ENCODE data around the gene SRPK2.
A peak's percentile ranks its signal among the peaks of the same experiment; 100 is the strongest.
"Not testable (repeated sequence)": the region's sequence is repeated elsewhere in the genome, so short reads cannot be mapped to it uniquely, and the experiment has no call there.

SRPK2 gene

DNA sequence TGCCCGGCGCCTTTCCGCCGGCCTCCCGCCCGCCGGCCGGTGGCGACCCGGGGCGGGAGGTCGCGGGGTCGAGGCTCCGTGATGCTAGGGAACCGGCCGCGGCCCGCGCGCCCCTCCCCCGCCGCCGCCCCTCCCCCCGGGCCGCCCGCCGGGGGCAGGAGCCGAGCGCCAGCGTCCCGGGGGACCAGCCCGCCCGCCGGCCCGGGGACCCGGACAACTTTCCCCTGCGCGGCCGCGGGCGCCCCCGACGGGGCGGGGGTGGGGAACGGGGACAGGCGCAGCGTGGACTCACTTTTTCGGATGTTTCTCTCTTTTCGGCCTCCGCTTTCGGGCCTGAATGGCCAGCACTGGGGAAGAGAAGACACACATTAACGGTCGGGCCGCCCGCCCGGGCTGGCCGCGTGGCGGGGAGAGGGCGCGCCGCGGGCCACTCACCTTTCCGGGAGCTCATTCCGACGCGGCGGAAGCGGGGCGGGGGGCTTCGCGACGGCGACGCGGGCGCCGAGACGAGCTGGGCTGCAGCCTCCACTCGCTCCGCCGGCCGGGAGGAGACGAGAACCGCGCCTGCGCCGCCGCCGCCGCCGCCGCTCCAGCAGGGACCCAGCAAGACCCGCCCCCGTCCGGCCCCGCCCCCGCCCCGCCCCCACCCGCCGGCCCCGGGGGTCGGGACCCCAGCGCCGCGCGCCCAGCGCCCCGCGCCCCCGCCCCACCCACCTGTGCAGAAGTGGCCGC lies at the start of gene SRPK2:
Gene SRPK2, minus strand, starts transcription at position 566 of the 732 bp plus-strand sequence.
- DNase-seq (ENCODE audit: low read depth), result peak; percentile 61

- no peak for DNase-seq (ENCODE audit: low read depth)
Observed at GRCh38 chr7:105438254-105438653, 49.5 kb upstream of the SRPK2 start.

- not testable (repeated sequence) for DNase-seq (ENCODE audit: low read depth)
Observed at GRCh38 chr7:105437356-105437755, 48.6 kb upstream of the SRPK2 start.

- peak; percentile 28 for DNase-seq (ENCODE audit: low read depth)
Observed at GRCh38 chr7:105429746-105430612, 41.3 kb upstream of the SRPK2 start.

GRCh38 chr7:105426606-105427146 lies 38.0 kb upstream of the SRPK2 start:
- no peak for DNase-seq (ENCODE audit: low read depth)

- DNase-seq (ENCODE audit: low read depth), result no peak
Observed at GRCh38 chr7:105423987-105424386, 35.3 kb upstream of the SRPK2 start.

DNA sequence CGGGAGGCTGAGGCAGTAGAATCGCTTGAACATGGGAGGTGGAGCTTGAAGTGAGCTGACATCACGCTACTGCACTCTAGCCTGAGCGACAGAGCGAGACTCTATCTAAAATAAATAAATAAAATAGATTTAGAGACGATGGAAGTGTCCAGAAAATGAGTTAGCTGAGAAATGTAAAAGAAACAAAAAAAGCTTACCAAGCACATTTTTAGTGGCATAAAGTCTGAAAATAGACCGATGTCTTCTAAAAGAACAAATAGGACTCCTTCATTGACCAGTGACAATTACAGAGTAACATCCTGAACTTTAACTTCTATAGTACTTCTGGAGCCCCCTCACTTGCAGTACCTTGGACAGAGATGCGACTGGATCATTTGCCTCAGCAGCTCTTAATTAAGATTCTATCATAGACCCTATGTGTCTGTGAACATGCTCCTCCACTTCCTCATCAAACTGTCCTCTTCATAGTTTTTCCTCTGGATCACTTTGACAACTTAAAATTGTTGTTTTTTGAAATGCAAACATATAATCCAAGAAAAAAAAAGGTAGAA lies 25.2 kb upstream of the SRPK2 start:
- no peak for DNase-seq (ENCODE audit: low read depth)

DNA sequence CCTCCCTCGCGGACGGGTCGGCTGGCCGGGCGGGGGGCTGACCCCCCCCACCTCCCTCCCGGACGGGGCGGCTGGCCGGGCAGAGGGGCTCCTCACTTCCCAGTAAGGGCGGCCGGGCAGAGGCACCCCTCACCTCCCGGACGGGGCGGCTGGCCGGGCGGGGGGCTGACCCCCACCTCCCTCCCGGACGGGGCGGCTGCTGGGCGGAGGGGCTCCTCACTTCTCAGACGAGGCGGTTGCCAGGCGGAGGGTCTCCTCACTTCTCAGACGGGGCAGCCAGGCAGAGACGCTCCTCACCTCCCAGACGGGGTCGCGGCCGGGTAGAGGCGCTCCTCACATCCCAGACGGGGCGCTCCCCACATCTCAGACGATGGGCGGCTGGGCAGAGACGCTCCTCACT lies 22.1 kb upstream of the SRPK2 start:
- DNase-seq (ENCODE audit: low read depth), result not testable (repeated sequence)

DNA sequence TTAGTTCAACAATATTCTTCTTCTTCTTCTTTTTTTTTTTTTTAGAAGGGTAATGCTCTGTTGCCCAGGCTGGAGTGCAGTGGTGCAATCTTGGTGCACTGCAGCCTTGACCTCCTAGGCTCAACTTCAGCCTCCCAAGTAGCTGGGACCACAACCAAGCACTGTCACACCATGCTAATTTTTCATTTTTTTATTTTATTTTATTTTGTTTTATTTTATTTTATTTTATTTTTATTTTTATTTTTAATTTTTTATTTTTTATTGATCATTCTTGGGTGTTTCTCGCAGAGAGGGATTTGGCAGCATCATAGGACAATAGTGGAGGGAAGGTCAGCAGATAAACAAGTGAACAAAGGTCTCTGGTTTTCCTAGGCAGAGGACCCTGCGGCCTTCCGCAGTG lies 21.1 kb upstream of the SRPK2 start:
- DNase-seq (ENCODE audit: low read depth), result not testable (repeated sequence)

DNA sequence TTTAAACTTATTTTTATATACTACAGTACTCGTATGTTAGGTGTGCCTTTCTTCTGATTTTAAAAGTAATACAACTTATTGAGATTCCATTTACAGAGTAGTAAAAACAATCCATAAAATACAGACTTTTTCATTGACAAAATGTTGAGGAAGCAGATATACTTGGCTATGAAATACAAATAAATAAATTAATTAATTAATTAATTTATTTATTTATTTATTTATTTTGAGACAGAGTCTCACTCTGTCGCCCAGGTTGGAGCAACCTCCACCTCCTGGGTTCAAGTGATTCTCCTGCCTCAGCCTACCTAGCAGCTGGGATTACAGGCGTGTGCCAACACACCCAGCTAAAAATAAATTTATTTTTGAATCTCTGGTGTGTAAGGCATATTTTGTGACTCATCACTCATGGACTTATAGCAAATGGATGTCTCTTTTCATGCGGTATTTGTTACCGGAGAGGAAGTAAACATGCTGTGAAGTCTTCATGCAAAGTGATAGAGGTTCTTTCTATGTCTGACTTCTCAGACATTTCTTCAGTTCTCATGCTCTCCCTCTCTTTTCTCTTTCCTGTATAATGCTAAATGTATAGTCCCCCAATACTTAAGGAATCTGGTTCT lies 20.2 kb upstream of the SRPK2 start:
- no peak for DNase-seq (ENCODE audit: low read depth)

DNA sequence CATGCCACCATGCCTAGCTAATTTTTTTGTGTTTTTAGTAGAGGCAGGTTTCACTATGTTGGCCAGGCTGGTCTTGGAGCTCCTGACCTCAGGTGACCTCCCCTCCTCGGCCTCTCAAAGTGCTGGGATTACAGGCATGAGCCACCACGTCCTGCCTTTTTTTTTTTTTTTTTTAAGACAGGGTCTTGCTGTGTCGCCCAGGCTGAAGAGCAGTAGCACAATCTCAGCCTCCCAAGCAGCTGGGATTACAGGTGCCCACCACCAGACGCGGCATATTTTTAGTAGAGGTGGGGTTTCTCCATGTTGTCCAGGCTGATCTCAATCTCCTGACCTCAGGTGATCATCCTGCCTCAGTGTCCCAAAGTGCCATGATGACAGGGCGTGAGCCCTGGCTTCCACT lies 14.4 kb upstream of the SRPK2 start:
- DNase-seq (ENCODE audit: low read depth), result no peak

- no peak for DNase-seq (ENCODE audit: low read depth)
Observed at GRCh38 chr7:105402221-105403095, 13.7 kb upstream of the SRPK2 start.

- no peak for DNase-seq (ENCODE audit: low read depth)
Observed at GRCh38 chr7:105399043-105399725, 10.5 kb upstream of the SRPK2 start.

GRCh38 chr7:105396566-105396965 lies 7.8 kb upstream of the SRPK2 start:
- no peak for DNase-seq (ENCODE audit: low read depth)

DNA sequence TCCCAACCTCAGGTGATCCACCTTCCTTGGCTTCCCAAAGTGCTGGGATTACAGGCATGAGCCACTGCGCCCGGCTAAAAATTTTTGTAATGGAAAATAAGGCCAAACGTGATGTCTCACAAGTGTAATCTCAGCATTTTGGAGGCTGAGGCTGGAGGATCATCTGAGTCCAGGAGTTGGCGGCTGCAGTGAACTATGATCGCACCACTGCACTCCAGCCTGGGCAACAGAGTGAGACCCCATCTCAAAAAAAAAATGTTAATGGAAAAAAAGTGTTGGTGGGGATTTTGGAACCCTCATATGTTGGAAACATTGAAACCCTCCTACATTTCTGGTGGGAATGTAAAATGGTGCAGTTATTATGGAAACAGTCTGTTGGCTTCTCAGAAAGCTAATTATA lies 2.7 kb upstream of the SRPK2 start:
- no peak for DNase-seq (ENCODE audit: low read depth)

DNA sequence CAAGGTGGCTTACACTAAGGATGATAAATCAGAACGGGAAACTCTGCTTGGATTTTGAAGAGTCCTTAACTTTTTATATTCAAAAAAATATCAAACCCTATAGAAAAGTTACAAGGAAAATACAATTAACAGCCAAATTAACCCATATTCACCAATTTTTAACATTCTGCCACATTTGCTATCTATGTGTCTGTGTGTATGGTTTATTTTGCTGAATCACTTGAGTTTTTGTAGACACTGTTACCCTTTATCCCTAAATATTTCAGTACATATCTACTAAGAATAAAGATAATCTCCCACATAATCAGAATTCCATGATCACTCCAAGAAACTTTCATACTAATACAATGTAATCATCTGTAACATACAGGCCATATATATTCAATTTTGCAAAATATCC lies 1.2 kb upstream of the SRPK2 start:
- DNase-seq (ENCODE audit: low read depth), result no peak

GRCh38 chr7:105389088-105389650 lies 448 bp upstream of the SRPK2 start:
- DNase-seq (ENCODE audit: low read depth), result no peak

- peak; percentile 38 for DNase-seq (ENCODE audit: low read depth)
Observed at GRCh38 chr7:105387508-105388355, 989 bp downstream of the SRPK2 start.

DNA sequence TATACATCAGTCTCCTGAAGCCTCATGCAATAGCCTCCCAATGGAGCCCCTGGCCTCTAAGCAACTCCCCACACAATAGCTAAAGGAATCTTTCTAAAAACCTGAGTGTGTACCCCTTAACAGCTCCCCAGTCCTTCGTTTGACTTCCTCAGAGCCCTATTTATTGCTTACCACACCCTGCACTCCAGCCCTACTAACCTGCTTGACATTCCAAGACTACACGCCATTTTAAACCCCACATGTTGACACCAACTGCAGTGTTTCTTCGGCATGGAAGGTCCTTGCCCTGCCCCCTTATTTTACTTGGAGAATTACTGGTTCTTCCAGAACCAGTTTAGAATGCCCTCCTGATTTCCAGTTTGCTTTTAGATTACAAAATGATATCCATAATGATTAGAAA lies 10.8 kb downstream of the SRPK2 start:
- no peak for DNase-seq (ENCODE audit: low read depth)

Data from activated gamma-delta T cell treated with anti-CD3 and anti-CD28 coated beads, Interleukin-2, amount 50 U/mL, for 16 hours (primary cell).